HepG2 (cell line): ENCODE measurements around the gene ZNF616. TPM values are rescaled to one million over a fixed set of nuclear protein-coding genes. Genes with fewer than 3 reads are reported as not detected.

Source experiments
- ELF4 ChIP-seq: sonication (generic); formaldehyde crosslinking; IDR thresholded peaks from 2 replicates; pipeline ENCODE4 v1.5.0; 2020; ENCODE audit warnings: missing genetic modification reagents, mild to moderate bottlenecking, moderate library complexity, borderline replicate concordance
- FOXJ3 ChIP-seq: sonication (generic); formaldehyde crosslinking; IDR thresholded peaks from 2 replicates; pipeline ENCODE4 v1.4.0; 2020; ENCODE audit warnings: missing genetic modification reagents, mild to moderate bottlenecking, borderline replicate concordance
- FOXO1 ChIP-seq: sonication (generic); formaldehyde crosslinking; IDR thresholded peaks from 2 replicates; pipeline ENCODE4 v1.4.0; 2020; ENCODE audit warnings: missing genetic modification reagents
- GZF1 ChIP-seq: sonication (generic); formaldehyde crosslinking; IDR thresholded peaks from 2 replicates; pipeline ENCODE4 v1.5.1; 2020; ENCODE audit warnings: mild to moderate bottlenecking, missing genetic modification reagents
- NCOA1 ChIP-seq: sonication (generic); formaldehyde crosslinking; IDR thresholded peaks from 2 replicates; pipeline ENCODE4 v1.9.0; 2021; ENCODE audit warnings: missing genetic modification reagents
- RBM39 ChIP-seq: fragments of 200-400 bp; formaldehyde crosslinking; IDR thresholded peaks from one replicate; pipeline ENCODE4 v1.6.1; 2018; ENCODE audit warnings: antibody characterized with exemption, mild to moderate bottlenecking, low read depth, low read length; ENCODE audit not compliant: poor library complexity, severe bottlenecking
- SMAD1 ChIP-seq: sonication (generic); formaldehyde crosslinking; IDR thresholded peaks from 2 replicates; pipeline ENCODE4 v1.4.0; 2020; ENCODE audit warnings: missing genetic modification reagents, low read depth, mild to moderate bottlenecking, borderline replicate concordance
- ZNF329 ChIP-seq: sonication (generic); formaldehyde crosslinking; IDR thresholded peaks from 2 replicates; pipeline ENCODE4 v1.9.0; 2021; ENCODE audit warnings: low read depth, mild to moderate bottlenecking, missing genetic modification reagents
- ZNF383 ChIP-seq: sonication (generic); formaldehyde crosslinking; IDR thresholded peaks from 2 replicates; pipeline ENCODE4 v1.4.0; 2020; ENCODE audit warnings: missing genetic modification reagents, mild to moderate bottlenecking, borderline replicate concordance
- ZNF44 ChIP-seq: sonication (generic); formaldehyde crosslinking; IDR thresholded peaks from 2 replicates; pipeline ENCODE4 v1.5.1; 2020; ENCODE audit warnings: mild to moderate bottlenecking, missing genetic modification reagents
- ZNF557 ChIP-seq: sonication (generic); formaldehyde crosslinking; IDR thresholded peaks from 2 replicates; pipeline ENCODE4 v1.4.0; 2020; ENCODE audit warnings: missing genetic modification reagents
- ZNF569 ChIP-seq: sonication (generic); formaldehyde crosslinking; IDR thresholded peaks from 2 replicates; pipeline ENCODE4 v1.5.0; 2020; ENCODE audit warnings: mild to moderate bottlenecking, missing genetic modification reagents, moderate library complexity, borderline replicate concordance
- ZNF766 ChIP-seq: sonication (generic); formaldehyde crosslinking; IDR thresholded peaks from 2 replicates; pipeline ENCODE4 v1.5.0; 2020; ENCODE audit warnings: missing genetic modification reagents, borderline replicate concordance
- ZSCAN9 ChIP-seq: IDR thresholded peaks from 2 replicates; pipeline ENCODE4 v1.6.1; 2016; ENCODE audit warnings: borderline replicate concordance
- polyA plus RNA-seq, 8 experiments: library from polyadenylated mRNA; depleted of rRNA in 3 of 8; stranded (reverse) in 7 of 8; unstranded in 1 of 8; fragments of >200 nt; fragmentation: Illumina TruSeq in 4 of 8; extraction: Trizol in 4 of 8; gene quantifications; 2 replicates each; pipeline versions ENCODE4 v1.2.1 to v1.2.3, GENCODE V29; 2011 to 2016; ENCODE audit warnings: low read depth in 4 of 8, missing spikeins in 1 of 8, mixed read lengths in 1 of 8; ENCODE audit not compliant: insufficient read depth in 1 of 8
- total RNA-seq, 5 experiments: library from RNA; depleted of rRNA; stranded (reverse); fragments of >200 nt; fragmentation: Illumina TruSeq; extraction: Trizol; gene quantifications; 2 replicates each; pipeline ENCODE4 v1.2.3, GENCODE V29; 2016; ENCODE audit warnings: low read depth in 1 of 5
- TF ChIP-seq, protein P1 (sequence below): sonication (generic); formaldehyde crosslinking; IDR thresholded peaks from 2 replicates; pipeline ENCODE4 v1.4.0; 2020; ENCODE audit warnings: missing genetic modification reagents, borderline replicate concordance
- TF ChIP-seq, protein P2 (sequence below): IDR thresholded peaks from 2 replicates; pipeline ENCODE4 v1.6.1; 2012; ENCODE audit warnings: inconsistent platforms
- TF ChIP-seq, protein P3 (sequence below): sonication (generic); formaldehyde crosslinking; IDR thresholded peaks from 2 replicates; pipeline ENCODE4 v1.4.0; 2020; ENCODE audit warnings: mild to moderate bottlenecking, missing genetic modification reagents
- TF ChIP-seq, protein P4 (sequence below): sonication (generic); formaldehyde crosslinking; IDR thresholded peaks from 2 replicates; pipeline ENCODE4 v1.4.0; 2020; ENCODE audit warnings: missing genetic modification reagents
- TF ChIP-seq, protein P5 (sequence below): sonication (generic); formaldehyde crosslinking; IDR thresholded peaks from 2 replicates; pipeline ENCODE4 v1.5.0; 2020; ENCODE audit warnings: missing genetic modification reagents

Gene ZNF616
- total and polyA plus RNA-seq, 2 of the 13 experiments (the other 11 are each of a cell fraction or from before 2014, with no cell fraction given), result 2.2 to 10.4 TPM

DNA sequence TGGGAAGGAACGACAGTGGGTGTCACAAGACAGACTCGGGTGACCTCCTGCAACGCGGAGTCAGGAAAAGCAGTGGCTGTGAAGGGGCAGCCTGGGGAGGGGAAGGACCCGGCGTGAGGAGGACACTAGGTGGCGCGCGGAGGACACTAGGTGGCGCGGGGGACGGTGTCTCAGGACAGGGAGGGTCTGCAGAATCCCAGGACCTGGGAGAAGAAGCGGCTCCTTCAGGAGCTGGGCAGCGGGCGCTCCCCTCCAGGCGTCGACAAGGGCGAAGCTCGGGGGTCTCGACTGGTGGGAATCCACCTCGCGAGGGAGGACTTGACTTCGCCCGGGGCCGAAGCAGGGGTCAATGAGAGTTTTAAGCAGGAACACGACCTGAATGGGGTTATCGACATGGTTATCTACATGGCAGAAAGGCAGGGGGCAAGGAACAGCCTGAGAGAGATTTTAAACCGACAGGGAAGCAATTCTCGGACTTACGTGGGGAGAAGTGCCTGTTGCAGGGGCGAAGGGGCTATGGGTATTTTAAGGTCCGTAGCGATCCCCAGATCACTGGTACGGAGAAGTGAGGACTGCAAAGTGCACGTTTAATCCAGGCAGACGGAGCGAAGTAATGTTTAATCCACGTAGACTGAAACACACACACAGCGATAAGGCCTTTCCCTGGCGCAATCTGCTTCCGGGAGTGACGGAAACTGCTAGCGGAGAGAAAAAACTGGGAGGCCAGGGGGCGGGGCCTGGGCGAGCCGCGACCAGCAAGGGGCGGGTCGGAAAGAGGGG lies at the start of gene ZNF616 (continued):
- TF ChIP-seq SMAD1 (CRISPR knock-in tag) (no peak), ZSCAN9 (CRISPR knock-in tag) (0 out of 2 replicates have a peak, but pooled peaks have one; percentile 36), NCOA1 (CRISPR knock-in tag) (no peak), RBM39 (no peak), GZF1 (no peak), ZNF44 (CRISPR knock-in tag) (no peak), FOXJ3 (CRISPR knock-in tag) (no peak), ZNF383 (CRISPR knock-in tag) (peak; percentile 56; the same call in 1 of the 2 replicates), FOXO1 (no peak), ZNF557 (CRISPR knock-in tag) (no peak), ZNF569 (CRISPR knock-in tag) (no peak), ZNF329 (CRISPR knock-in tag) (no peak), ELF4 (CRISPR knock-in tag) (no peak), ZNF766 (CRISPR knock-in tag) (no peak)
- TF ChIP-seq, protein P1, sequence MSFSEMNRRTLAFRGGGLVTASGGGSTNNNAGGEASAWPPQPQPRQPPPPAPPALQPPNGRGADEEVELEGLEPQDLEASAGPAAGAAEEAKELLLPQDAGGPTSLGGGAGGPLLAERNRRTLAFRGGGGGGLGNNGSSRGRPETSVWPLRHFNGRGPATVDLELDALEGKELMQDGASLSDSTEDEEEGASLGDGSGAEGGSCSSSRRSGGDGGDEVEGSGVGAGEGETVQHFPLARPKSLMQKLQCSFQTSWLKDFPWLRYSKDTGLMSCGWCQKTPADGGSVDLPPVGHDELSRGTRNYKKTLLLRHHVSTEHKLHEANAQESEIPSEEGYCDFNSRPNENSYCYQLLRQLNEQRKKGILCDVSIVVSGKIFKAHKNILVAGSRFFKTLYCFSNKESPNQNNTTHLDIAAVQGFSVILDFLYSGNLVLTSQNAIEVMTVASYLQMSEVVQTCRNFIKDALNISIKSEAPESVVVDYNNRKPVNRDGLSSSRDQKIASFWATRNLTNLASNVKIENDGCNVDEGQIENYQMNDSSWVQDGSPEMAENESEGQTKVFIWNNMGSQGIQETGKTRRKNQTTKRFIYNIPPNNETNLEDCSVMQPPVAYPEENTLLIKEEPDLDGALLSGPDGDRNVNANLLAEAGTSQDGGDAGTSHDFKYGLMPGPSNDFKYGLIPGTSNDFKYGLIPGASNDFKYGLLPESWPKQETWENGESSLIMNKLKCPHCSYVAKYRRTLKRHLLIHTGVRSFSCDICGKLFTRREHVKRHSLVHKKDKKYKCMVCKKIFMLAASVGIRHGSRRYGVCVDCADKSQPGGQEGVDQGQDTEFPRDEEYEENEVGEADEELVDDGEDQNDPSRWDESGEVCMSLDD (CRISPR knock-in tag), result no peak
- TF ChIP-seq, protein P2, sequence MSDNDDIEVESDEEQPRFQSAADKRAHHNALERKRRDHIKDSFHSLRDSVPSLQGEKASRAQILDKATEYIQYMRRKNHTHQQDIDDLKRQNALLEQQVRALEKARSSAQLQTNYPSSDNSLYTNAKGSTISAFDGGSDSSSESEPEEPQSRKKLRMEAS, result peak; percentile 58
- TF ChIP-seq, protein P3, sequence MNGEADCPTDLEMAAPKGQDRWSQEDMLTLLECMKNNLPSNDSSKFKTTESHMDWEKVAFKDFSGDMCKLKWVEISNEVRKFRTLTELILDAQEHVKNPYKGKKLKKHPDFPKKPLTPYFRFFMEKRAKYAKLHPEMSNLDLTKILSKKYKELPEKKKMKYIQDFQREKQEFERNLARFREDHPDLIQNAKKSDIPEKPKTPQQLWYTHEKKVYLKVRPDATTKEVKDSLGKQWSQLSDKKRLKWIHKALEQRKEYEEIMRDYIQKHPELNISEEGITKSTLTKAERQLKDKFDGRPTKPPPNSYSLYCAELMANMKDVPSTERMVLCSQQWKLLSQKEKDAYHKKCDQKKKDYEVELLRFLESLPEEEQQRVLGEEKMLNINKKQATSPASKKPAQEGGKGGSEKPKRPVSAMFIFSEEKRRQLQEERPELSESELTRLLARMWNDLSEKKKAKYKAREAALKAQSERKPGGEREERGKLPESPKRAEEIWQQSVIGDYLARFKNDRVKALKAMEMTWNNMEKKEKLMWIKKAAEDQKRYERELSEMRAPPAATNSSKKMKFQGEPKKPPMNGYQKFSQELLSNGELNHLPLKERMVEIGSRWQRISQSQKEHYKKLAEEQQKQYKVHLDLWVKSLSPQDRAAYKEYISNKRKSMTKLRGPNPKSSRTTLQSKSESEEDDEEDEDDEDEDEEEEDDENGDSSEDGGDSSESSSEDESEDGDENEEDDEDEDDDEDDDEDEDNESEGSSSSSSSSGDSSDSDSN (CRISPR knock-in tag), result peak; percentile 78
- TF ChIP-seq, protein P4, sequence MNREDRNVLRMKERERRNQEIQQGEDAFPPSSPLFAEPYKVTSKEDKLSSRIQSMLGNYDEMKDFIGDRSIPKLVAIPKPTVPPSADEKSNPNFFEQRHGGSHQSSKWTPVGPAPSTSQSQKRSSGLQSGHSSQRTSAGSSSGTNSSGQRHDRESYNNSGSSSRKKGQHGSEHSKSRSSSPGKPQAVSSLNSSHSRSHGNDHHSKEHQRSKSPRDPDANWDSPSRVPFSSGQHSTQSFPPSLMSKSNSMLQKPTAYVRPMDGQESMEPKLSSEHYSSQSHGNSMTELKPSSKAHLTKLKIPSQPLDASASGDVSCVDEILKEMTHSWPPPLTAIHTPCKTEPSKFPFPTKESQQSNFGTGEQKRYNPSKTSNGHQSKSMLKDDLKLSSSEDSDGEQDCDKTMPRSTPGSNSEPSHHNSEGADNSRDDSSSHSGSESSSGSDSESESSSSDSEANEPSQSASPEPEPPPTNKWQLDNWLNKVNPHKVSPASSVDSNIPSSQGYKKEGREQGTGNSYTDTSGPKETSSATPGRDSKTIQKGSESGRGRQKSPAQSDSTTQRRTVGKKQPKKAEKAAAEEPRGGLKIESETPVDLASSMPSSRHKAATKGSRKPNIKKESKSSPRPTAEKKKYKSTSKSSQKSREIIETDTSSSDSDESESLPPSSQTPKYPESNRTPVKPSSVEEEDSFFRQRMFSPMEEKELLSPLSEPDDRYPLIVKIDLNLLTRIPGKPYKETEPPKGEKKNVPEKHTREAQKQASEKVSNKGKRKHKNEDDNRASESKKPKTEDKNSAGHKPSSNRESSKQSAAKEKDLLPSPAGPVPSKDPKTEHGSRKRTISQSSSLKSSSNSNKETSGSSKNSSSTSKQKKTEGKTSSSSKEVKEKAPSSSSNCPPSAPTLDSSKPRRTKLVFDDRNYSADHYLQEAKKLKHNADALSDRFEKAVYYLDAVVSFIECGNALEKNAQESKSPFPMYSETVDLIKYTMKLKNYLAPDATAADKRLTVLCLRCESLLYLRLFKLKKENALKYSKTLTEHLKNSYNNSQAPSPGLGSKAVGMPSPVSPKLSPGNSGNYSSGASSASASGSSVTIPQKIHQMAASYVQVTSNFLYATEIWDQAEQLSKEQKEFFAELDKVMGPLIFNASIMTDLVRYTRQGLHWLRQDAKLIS (CRISPR knock-in tag), result no peak
- TF ChIP-seq, protein P5, sequence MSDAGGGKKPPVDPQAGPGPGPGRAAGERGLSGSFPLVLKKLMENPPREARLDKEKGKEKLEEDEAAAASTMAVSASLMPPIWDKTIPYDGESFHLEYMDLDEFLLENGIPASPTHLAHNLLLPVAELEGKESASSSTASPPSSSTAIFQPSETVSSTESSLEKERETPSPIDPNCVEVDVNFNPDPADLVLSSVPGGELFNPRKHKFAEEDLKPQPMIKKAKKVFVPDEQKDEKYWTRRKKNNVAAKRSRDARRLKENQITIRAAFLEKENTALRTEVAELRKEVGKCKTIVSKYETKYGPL (CRISPR knock-in tag), result no peak
